Head of caudate nucleus (tissue), 42 donors: ENCODE measurements around the gene ALAD.
"Not testable (repeated sequence)": the region's sequence is repeated elsewhere in the genome, so short reads cannot be mapped to it uniquely, and the experiment has no call there.

ENCODE experiments used
- DNase-seq, 42 donors: peaks; one replicate each; pipeline versions ENCODE4 v3.0.0 to v3.0.0-alpha.2; 2020 to 2021; ENCODE audit warnings: mixed read lengths in 7 of 42
- intact Hi-C: fragments of 100-400 bp; cut with DNase I; formaldehyde crosslinking; loops from one replicate; pipeline ENCODE4 v1.15.0; 2022

The ALAD gene

DNA sequence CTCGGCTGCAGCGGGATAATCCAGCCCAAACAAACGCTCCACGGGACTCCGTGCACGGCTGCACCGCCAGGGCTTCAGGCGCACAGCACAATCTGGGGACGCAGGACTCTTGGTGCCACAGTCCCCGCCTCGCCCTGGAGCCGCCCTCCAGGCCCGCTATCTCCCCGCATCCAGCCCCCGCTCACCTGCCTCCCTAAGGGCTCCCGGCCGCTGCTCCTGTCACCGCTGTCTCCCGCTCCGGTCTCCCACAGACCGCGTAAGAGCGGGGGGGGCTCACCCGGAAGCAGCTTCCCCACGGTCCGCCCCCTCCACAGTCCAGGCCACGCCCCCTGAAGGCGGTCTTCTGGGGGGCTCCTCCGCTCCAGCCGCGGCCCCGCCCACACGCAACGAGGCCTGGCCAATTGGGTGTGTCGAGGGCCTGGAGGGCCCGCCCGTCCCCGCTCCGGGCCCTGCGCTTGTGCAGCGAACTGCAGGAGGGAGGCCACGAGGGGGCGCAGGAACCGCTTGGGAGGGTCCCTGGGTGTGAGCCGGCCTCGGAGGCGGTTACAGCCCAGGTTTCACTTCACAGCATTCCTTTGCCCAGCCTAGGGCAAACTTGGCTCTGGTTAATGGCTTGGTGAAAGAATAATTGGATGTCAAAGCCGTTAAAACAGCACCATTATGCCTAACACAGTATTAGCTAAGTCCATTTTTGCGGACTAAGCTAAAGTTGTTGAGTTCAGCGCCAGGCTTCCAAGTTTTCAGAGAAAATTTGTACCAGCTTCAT lies at the start of gene ALAD:
Gene ALAD (minus strand): TSS at position 258 of the 766 bp plus-strand sequence. CDS start 7,725 bp downstream, outside the sequence.
- intact Hi-C loops, result loop anchor here (1.0 to 10.0 kb wide), 5 partner anchors 9 to 346 kb away; partner anchors contain the start of genes C9orf43, CDC26, POLE3 and PRPF4

DNA sequence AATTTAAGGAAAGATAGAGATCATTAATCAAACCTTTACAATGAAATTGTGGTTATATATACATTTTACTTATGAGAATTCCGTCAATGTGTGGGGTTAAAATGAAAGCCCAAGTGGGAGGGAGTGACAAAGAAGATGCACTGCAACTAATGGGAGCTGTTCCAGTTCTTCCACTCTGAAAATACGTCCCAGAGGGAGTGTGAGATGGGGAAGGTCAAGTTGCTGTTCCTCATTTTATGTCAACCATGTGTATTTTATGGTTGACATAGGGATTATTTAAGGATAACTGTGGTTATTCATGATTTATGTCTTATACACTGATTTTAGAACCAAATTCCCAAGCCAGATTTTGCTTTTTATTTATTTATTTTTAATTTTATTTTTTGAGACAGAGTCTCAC lies 48.3 kb upstream of the ALAD start:
- intact Hi-C loops, result loop anchor here (5.0 kb wide), 2 partner anchors 138 to 208 kb away; no protein-coding TSS in a partner anchor
- DNase-seq, result no peak

More for the DNA sequence above, at the start of gene ALAD:
- DNase-seq, result peak; percentile 94 to 100 (median 99)

DNA sequence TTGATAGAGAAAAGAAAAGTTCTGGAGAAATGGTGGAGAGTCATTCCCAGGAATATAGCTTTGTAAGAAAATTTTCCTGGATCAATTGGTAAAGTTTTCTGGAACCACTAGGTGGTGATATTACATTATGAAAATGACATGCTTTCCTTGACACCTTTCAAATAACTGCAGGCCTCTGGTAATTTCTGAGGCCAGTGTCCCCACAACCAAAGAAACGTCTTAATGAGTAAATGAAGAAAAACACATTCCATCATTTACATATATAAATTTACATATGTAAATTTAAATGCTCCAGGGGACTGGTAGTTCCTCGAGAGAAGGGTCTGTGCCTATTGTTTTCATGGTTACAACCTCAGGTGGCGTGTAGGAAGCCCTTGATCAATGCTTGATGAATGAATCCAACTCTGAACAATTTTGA lies 45.2 kb upstream of the ALAD start:
- intact Hi-C loops, result loop anchor here (5.0 kb wide), 2 partner anchors 141 to 211 kb away; no protein-coding TSS in a partner anchor
- DNase-seq, result peak in 4 of 42 donors; percentile 15 to 41 (median 21)

DNA sequence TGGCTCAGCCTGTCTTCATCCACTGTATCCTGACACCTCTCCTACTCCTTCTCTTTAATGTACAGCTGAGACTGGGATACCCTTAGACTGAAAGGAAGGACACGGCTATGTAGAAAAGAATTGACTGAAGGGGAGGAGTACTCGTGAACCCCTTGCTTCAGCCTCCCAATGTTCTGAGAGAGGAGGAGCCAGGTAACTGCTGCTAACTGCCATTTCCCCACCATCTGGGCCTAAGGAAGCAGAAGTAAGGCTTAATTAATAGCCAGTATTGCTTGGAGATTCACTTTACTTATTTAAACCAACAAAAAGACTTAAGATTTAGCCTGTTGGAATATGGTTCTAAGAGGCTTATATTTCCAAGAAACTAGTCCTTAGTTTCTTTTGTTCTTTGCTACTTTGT lies 43.7 kb upstream of the ALAD start:
- no peak for DNase-seq
- intact Hi-C loops, result loop anchor here (5.0 kb wide), 2 partner anchors 143 to 213 kb away; no protein-coding TSS in a partner anchor

DNA sequence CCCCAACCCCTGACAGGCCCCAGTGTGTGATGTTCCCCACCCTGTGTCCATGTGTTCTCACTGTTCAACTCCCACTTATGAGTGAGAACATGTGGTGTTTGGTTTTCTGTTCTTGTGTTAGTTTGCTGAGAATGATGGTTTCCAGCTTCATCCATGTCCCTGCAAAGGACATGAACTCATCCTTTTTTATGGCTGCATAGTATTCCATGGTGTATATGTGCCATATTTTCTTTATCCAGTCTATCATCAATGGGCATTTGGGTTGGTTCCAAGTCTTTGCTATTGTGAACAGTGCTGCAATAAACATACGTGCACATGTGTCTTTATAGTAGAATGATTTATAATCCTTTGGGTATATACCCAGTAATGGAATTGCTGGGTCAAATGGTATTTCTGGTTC lies 36.6 kb upstream of the ALAD start:
- intact Hi-C loops, DNase-seq: not testable (repeated sequence)

DNA sequence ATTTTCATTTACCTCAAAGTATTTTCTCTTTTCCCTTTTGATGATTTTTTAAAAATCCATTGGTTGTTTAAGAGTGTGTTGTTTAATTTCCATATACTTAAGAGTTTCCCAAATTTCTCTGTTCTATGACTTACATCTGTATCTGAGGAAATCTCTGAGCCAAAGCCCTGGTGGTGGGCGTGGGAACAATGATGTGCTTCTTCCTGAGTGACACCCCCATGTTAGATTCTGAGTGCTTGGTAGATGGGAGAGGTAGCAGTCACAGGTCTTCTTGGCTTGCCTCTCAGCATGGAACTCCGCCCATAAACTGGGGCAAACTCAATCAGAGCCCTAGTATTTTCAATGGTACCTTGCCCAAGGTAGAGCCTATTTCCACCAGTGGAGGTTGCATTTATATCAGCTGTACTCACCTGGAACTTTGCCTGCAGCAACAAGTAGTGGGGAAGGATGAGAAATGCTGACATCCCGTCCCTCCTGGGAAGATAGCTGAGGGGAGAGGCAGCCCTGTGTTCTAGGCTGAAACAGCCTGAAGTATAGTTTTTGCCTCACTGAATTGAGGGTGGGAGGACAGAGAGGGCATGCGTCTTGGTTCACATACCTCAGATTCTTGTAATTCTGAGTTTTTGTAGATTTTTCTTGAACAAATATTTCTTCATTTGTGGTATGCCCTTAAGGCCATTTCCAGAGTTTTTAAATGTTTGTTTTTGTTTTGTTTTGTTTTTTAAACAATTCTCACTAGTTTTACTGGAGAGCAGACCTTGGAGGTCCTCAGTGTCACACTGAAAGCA lies 35.8 kb upstream of the ALAD start:
- intact Hi-C loops, result no loop called here
- peak in 22 of 42 donors; percentile 14 to 73 (median 30) for DNase-seq

DNA sequence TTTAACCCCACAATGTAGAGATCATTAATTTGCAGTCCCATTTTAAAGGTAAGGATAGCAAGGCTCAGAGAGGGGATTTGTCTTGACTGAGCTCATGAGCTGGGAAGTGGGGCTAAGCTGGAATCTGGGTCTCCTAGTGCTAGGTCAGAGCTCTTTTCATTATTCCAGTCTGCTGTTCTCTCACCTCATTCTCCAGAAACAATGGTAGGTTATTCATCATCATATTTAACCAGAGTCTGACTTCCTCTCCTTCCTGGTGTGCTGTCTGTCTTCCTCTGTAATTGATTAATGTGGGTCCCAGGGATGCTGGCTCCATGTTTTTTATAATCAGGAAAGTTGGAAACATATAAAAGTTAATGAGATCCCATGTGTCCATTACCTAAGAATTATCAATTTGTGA lies 30.1 kb upstream of the ALAD start:
- intact Hi-C loops, result no loop called here
- DNase-seq, result no peak

DNA sequence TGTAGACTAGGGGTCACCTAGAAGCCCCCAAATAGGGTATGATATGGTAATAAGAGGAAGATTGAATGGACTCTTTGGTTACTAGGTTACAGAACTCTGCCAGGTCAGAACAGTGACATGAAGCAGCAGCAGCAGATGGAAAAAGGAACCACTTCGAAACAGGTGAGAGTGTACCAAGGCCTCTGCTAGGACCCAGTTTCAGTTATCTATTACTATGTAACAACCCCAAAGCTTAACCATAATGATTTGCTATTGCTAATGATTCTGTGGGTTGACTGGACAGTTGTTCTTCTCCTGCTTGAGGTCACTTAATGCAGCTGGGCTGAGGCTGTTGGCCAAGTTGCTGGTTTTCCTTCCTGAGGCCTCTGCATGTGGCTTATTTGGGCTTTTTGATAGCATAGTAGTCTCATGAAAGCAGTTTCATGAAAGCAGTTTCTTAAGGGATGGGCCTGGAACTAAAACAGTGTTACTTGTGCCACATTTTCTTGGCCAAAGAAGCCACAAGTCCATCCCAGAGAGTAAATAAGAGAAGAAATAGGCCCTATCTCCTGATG lies 27.1 kb upstream of the ALAD start:
- no peak for DNase-seq
- intact Hi-C loops, result no loop called here

DNA sequence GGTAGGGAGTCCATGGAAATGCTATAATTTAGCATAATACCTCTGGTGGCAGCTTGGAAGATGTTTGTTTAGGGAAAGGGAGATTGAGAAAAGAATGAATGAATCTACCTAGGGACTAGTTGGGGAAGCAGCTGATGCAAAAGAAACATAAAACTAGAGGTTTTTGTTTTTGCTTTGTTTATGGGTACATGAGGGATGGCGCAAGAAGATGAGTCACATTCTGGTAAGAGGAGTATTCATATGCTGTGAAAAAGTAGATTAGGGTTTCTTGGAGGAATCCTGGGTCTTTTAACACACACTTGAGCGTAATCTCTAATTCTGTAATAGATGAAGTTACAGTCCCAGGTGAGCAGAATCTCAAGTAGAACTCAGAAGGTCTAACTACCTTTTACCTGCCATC lies 26.5 kb upstream of the ALAD start:
- DNase-seq, result no peak
- intact Hi-C loops, result no loop called here

DNA sequence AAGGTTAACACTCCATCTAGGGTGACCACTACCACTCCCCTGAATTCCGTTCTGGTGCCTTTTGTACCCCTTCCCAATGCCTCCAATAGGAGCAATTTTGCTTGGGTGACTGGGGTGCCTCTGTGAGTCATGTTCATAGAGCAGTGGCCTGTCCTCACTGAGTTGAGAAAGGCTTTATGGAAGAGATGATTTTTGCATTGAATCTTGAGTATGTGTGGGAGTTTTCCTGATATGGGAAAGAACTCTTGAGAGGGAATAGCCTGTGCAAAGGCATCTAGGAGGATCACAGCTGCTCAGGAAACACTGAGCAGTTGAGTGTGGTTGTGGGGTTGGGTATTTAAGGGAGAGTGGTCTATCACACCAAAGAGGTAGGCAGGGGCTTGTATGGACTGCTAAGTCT lies 25.6 kb upstream of the ALAD start:
- intact Hi-C loops, result no loop called here

DNA sequence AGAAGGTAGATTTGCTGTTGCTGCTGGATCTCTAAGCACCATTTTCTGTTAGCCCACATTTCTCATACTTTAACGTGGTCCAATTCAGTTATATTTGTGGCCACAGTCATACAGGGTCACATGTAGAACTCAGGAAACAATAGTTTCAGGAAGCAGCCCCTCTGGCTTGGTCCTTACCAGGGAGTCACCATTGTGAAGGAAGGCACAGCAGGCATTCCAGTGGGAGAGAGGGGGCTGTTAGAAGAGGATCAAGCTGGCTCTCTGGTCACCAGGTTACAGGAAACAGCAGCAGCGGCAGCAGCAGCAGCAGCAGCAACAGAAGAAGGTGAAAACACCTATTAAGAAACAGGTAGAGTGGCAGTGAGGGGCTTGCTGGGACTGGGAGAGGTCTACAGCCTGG lies 24.0 kb upstream of the ALAD start:
- intact Hi-C loops, result no loop called here
- no peak for DNase-seq

More for the DNA sequence above, 25.6 kb upstream of the ALAD start:
- DNase-seq, result no peak

DNA sequence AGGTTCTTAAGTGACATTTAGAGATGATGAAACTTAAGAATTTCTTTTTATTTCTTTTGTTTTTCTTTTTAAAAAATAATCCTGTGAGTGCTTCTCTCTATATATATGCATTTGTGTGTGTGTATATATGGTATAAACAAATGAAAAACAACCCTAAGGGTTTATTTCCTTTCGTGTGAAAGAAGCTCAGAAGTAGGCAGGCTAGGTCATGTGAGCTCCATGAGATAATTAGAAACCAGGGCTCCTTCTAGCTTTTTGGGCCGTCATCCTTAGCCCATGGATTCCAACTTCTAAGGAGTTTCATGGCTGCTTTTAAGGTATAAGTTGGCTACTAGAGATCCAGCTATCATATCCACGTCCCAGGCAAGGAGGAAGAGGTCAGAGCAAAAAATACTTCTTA lies 20.6 kb upstream of the ALAD start:
- DNase-seq, result no peak
- intact Hi-C loops, result no loop called here

DNA sequence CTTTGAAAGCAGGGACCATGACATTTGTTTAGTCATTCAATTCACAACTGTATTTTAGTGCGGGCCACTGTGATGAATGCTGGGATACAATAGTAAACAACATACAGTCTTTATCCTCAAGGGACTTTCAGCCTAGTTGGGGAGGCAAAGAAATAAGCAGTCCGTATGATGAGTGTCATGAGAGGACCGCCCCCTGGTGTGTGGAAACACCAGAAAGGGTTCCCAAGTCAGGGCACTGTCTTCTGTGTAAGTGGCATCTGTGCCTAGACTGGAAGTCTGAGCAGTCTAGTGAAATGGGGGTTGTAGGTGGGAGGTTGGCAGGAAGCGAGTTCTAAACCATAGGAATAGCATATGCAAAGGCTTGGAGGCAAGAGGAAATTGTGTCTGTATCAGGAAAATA lies 16.3 kb upstream of the ALAD start:
- intact Hi-C loops, result no loop called here
- no peak for DNase-seq

DNA sequence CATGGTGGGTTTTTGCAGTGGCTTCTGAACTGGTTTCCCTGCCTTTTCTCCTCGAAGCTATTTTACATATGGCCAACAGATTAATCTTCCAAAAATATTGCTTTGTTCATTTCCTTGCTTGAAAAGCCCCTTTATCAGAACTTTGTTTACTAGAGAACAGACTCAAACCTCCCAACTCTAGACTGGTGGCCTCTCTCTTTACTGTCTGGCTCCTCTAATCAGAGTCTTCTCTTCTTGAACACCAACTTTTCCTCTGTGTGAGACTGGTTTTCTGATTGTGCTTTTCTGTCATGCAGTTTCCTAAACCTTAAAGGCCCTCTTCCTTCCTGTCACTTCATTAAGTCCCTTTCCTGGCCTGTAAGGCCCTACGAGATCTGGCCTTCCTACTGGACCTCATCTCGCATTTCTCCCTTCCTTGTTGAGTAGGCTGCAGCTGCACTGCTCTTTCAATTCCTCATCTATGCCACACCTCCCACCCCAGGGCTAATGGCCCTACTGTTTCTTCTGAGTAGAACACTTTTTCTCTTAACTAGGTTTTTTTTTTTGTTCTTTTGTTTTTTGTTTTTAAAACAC lies 15.2 kb upstream of the ALAD start:
- intact Hi-C loops, result no loop called here
- DNase-seq, result peak in 3 of 42 donors; percentile 6 to 24 (median 24)

DNA sequence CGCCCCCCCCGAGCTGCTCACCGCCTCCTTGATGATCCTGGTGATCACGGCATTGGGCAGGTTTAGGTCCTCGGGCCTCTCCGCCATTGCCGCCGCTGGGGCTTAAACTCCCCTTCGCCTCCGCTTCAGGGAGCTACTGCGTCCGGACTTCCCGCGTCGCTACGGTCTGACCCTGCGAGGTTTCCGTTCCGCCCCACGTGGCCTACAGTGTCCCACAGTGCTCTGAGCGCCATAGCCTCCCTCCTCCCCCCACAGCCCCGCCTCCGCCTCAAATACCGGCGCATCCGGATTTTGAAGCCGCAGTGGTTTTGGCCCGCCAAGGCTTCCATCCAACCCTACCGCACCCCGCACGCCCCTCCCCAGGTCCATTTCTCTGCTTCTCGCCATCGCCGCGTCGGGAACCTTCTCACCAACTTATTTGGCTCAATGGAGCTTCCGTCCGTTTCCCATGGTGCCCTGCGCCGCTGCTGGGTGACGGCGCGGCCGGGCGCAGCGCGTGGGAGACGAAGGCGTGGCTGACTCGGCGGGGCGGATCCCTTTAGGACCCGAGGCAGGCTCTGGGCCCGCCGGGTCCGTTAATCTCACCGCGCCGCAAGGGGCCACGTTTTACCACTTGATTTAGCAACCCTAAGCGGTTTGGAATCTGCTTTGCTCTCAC lies 9.3 kb upstream of the ALAD start, which contains the start of the genes C9orf43 and POLE3:
Gene C9orf43 (plus strand): TSS at position 541 of the 658 bp plus-strand sequence. CDS start 2,747 bp downstream, outside the sequence.
Gene POLE3 (minus strand): TSS at position 469 of the 658 bp plus-strand sequence. CDS start 382 bp downstream, at position 87.
- intact Hi-C loops, result loop anchor here (1.0 to 5.0 kb wide), 2 partner anchors 9 to 188 kb away; partner anchors contain the start of genes ALAD, FKBP15 and SLC31A1
- peak; percentile 89 to 97 (median 94) for DNase-seq

DNA sequence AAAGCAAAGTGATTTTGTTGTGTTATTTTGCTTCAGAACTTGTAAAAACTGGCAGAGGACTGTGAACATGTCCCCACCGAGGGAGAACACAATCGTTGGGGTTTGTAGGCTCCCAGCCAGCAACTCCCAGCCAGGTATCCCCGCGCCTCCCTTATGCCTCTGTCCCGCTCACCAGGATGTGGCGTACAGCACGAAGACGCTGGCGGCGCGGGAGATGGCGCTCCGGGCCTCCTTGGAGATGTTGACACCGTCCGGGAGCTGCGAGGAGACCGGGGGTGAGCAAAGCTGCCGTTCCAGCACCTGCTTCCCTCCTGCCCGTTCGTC lies 8.8 kb upstream of the ALAD start:
- intact Hi-C loops, result loop anchor here (1.0 to 10.0 kb wide), 4 partner anchors 9 to 355 kb away; partner anchors contain the start of genes ALAD, FKBP15, SLC31A1 and SLC31A2
- DNase-seq, result no peak

DNA sequence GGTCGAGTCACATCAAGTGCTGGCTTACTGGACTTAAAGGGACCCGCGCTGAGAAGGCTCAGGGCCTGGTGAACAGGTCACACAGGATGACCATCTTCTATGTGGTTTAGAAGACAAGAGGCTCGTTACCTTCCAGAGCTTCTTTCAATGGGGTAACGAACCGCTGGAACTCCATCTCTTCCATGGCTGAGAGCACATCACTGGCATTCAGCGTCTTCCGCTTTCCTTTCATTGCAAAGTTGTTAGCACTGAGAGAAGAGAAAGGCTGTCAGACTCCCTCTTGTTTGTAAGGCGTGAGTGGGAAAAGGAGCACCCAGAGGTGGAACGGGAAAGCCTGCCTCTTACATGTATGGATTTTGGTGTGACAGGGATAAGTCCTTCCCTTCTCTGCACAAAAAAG lies 8.4 kb upstream of the ALAD start:
- intact Hi-C loops, result loop anchor here (10.0 kb wide), 2 partner anchors 255 to 355 kb away; partner anchors contain the start of genes SLC31A2 and ZFP37
- DNase-seq, result no peak

DNA sequence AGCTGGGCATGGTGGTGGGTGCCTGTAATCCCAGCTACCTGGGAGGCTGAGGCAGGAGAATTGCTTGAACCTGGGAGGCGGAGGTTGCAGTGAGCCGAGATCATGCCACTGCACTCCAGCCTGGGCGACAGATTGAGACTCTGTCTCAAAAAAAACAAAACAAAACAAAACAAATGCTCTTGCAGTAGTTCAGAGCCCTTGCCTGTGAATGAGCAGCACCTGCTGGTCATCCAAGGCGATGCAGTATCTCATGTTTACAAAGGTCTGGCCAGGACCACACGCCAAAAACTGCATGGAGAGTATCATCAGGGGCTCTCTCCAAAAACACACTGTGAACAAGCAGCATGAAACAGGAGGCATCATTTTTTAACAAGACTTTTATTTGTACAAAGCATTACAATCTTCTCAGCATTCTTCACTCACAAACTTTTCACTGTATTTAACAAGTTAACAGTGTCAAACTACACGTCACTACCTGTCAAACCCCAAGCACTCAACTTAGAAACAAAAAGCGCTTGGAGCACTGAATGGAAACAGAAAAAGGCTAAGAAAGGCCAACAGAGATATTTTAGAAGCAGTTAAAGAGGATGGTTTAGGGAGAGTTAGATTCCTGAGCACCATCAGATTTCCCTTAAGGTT lies 5.9 kb upstream of the ALAD start:
- intact Hi-C loops, result loop anchor here (10.0 kb wide), 2 partner anchors 252 to 352 kb away; partner anchors contain the start of genes SLC31A2 and ZFP37
- peak in 38 of 42 donors; percentile 26 to 83 (median 58) for DNase-seq
